Measurements from ENCODE around the gene DGCR2. TPM values are rescaled to one million over a fixed set of nuclear protein-coding genes. Genes with fewer than 3 reads are reported as not detected.
"Not testable (repeated sequence)": the region's sequence is repeated elsewhere in the genome, so short reads cannot be mapped to it uniquely, and the experiment has no call there.

DGCR2 gene
- polyA plus RNA-seq, 1 donor (not counting 4 experiments of a cell fraction or from before 2014, with no cell fraction given), result 23.2 TPM

GRCh38 chr22:19164425-19164824, 42.2 kb upstream of the DGCR2 start:
- Histone ChIP-seq H3K4me1 (ENCODE audit: control insufficient read depth, extremely low read depth, insufficient read depth, low read length) (no peaks in the 10 kb centered on the region), H2AFZ (ENCODE audit: control insufficient read depth, low read length) (no peak overlapping the region), H3K79me2 (ENCODE audit: control insufficient read depth, insufficient read depth, low read length) (no peaks in the 10 kb centered on the region), H3K4me2 (ENCODE audit: control insufficient read depth, extremely low read depth, insufficient read depth, low read depth, low read length) (no peak overlapping the region), H4K20me1 (ENCODE audit: control insufficient read depth, extremely low read depth, insufficient read depth, low read length) (no peaks in the 10 kb centered on the region), H3K9me3 (ENCODE audit: control insufficient read depth, low read depth, low read length) (no peaks in the 10 kb centered on the region), H3K4me3 (ENCODE audit: control insufficient read depth in 2 of 3, extremely low read depth in 1 of 3, insufficient read depth in 2 of 3, low read depth in 1 of 3, low read length in 3 of 3) (no peak overlapping the region), H3K27me3 (ENCODE audit: control insufficient read depth, extremely low read depth, insufficient read depth, low read length) (peaks cover 31% of the 10 kb centered on the region), H3K9me1 (ENCODE audit: control insufficient read depth, extremely low read depth, insufficient read depth, low read length) (no peaks in the 10 kb centered on the region), H3K36me3 (ENCODE audit: control insufficient read depth in 2 of 2, extremely low read depth in 1 of 2, insufficient read depth in 2 of 2, low read length in 2 of 2) (no peaks in the 10 kb centered on the region), H3K27ac (ENCODE audit: control insufficient read depth, insufficient read depth, low read length) (no peak overlapping the region), H3K9ac (ENCODE audit: control insufficient read depth, extremely low read depth, insufficient read depth, low read length) (no peak overlapping the region)
- no peak for TF ChIP-seq CTCF (optimal IDR thresholded peaks at IDR 0.05 in 1 of 3, IDR thresholded peaks at IDR 0.05 in 1 of 3, conservative IDR thresholded peaks at IDR 0.05 in 1 of 3; ENCODE audit: extremely low read depth in 1 of 3, insufficient read depth in 2 of 3, low read length in 3 of 3)
- TF ChIP-seq EZH2 (IDR thresholded peaks at IDR 0.05; ENCODE audit: low read length), result no peak
- FAIRE-seq (no peak), DNase-seq (ENCODE audit: low read depth, low spot score) (no peak)
- dilution Hi-C loops (cut with MboI; ENCODE audit: extremely low pct_ligation_motif_present, low sequenced_read_pairs), result no loop called here

GRCh38 chr22:19158649-19159048, 36.4 kb upstream of the DGCR2 start:
- H3K27me3 ChIP-seq (ENCODE audit: control insufficient read depth, extremely low read depth, insufficient read depth, low read length); H4K20me1 ChIP-seq (ENCODE audit: control insufficient read depth, extremely low read depth, insufficient read depth, low read length); FAIRE-seq; H3K9ac ChIP-seq (ENCODE audit: control insufficient read depth, extremely low read depth, insufficient read depth, low read length); DNase-seq (ENCODE audit: low read depth, low spot score); dilution Hi-C loops (cut with MboI; ENCODE audit: extremely low pct_ligation_motif_present, low sequenced_read_pairs); H3K9me3 ChIP-seq (ENCODE audit: control insufficient read depth, low read depth, low read length); H3K9me1 ChIP-seq (ENCODE audit: control insufficient read depth, extremely low read depth, insufficient read depth, low read length); H3K79me2 ChIP-seq (ENCODE audit: control insufficient read depth, insufficient read depth, low read length); H3K27ac ChIP-seq (ENCODE audit: control insufficient read depth, insufficient read depth, low read length); H3K4me2 ChIP-seq (ENCODE audit: control insufficient read depth, extremely low read depth, insufficient read depth, low read depth, low read length); H3K4me1 ChIP-seq (ENCODE audit: control insufficient read depth, extremely low read depth, insufficient read depth, low read length); H3K4me3 ChIP-seq (ENCODE audit: control insufficient read depth in 2 of 3, extremely low read depth in 1 of 3, insufficient read depth in 2 of 3, low read depth in 1 of 3, low read length in 3 of 3); H3K36me3 ChIP-seq (ENCODE audit: control insufficient read depth in 2 of 2, extremely low read depth in 1 of 2, insufficient read depth in 2 of 2, low read length in 2 of 2); H2AFZ ChIP-seq (ENCODE audit: control insufficient read depth, low read length): not testable (repeated sequence)

- H3K4me3 ChIP-seq (ENCODE audit: control insufficient read depth in 2 of 3, extremely low read depth in 1 of 3, insufficient read depth in 2 of 3, low read depth in 1 of 3, low read length in 3 of 3); H3K9ac ChIP-seq (ENCODE audit: control insufficient read depth, extremely low read depth, insufficient read depth, low read length); H3K79me2 ChIP-seq (ENCODE audit: control insufficient read depth, insufficient read depth, low read length); H3K9me1 ChIP-seq (ENCODE audit: control insufficient read depth, extremely low read depth, insufficient read depth, low read length); DNase-seq (ENCODE audit: low read depth, low spot score); H2AFZ ChIP-seq (ENCODE audit: control insufficient read depth, low read length); H4K20me1 ChIP-seq (ENCODE audit: control insufficient read depth, extremely low read depth, insufficient read depth, low read length); FAIRE-seq; H3K36me3 ChIP-seq (ENCODE audit: control insufficient read depth in 2 of 2, extremely low read depth in 1 of 2, insufficient read depth in 2 of 2, low read length in 2 of 2); H3K27ac ChIP-seq (ENCODE audit: control insufficient read depth, insufficient read depth, low read length); H3K4me1 ChIP-seq (ENCODE audit: control insufficient read depth, extremely low read depth, insufficient read depth, low read length); H3K9me3 ChIP-seq (ENCODE audit: control insufficient read depth, low read depth, low read length); H3K4me2 ChIP-seq (ENCODE audit: control insufficient read depth, extremely low read depth, insufficient read depth, low read depth, low read length); dilution Hi-C loops (cut with MboI; ENCODE audit: extremely low pct_ligation_motif_present, low sequenced_read_pairs): not testable (repeated sequence)
- H3K27me3 ChIP-seq (ENCODE audit: control insufficient read depth, extremely low read depth, insufficient read depth, low read length), result peaks cover 18% of the 10 kb centered on the region
Observed at GRCh38 chr22:19156109-19156508, 33.9 kb upstream of the DGCR2 start.
